ENCODE data around the gene ROBO1.

The ROBO1 gene

DNA sequence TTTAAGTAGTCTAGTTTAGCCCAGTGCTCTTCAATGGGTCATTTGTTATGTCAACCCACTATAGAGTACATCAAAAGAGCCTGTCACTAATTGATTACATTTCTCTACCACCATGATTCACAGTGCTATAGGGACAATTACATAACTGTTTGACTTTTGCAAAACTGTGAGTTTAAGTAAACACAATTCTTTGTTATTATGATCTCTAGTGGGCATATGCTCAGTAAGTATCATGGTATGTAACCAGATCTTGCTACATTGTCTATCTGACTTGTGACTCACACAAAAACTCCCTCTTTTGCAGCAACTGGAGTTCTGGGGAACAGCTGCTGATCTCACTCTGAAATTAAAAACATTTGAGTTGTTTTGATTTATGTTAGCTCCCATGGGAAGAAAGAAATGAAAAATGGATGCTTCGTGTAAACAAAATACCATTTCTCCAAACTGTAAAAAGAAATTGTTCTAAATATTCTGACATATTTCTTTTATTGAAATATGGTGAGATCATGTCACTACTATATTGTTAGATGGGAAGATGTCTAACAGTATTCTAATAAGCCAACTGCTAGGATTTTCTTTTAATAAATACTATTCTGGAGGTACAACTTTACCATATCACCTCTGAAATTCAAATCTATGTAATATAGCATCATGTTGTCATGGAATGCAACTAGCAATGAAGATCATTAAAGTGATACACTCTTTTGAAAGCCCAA lies 470.4 kb downstream of the ROBO1 start:
- no peak for DNase-seq

DNA sequence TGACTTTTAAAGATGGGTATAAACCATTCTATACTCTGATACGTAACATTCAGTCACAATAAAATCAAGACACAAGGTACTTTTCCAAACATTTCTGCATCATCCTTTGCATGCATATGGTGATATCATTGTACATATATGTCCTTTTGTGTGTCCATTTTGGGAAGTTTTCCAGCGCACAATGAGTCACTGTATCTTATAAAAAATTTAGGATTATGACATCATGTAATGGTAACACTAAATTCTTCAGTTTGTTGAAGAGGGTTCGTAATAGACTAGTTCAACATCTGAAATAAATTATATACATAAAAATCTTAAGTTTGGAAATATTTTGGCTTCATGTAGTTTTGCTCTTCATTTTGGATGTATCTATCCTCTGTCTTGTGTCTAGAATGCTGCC lies 480.9 kb downstream of the ROBO1 start:
- no peak for DNase-seq

- no peak for DNase-seq
These were observed 481.9 kb downstream of the ROBO1 start for GRCh38 chr3:79285871-79286270.

- DNase-seq = no peak
These were observed 482.4 kb downstream of the ROBO1 start for GRCh38 chr3:79285380-79285779.

DNA sequence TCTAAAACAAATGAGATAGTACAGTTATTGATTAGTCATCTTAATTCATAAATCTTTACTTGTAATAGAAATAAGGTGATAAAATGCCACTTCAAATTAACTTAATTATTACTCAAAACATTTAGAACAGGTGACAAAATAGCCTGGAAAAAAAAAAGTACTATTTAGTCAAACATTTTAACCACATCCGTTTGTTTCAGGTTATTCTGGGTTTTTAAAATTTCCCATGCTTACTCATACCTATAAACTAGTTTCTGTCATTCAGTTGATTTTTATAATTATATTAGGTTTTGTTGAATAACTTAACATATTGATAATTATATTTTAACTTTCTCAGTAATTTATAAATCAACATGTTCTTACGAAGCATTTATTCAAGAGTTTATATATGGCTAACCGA lies 483.0 kb downstream of the ROBO1 start:
- no peak for DNase-seq

GRCh38 chr3:79278681-79279080 lies 489.1 kb downstream of the ROBO1 start:
- DNase-seq = no peak

DNA sequence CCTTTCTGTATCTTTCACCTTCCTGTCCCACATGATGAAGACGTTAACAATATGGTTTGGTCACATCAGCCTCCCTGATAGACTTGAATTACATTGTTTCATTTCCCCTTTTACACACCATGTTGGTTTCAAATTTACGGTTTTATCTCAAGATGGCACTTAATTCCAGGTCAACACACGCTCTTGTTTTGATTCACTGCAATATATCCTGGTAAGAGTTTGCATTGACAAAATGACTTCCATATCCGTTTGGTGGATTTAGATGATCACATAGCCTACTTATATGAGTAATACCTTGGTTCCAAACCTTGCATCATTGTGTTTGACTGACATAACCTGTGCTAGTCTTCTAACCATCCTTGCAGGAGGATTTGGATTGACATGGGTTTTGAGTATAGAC lies 499.4 kb downstream of the ROBO1 start:
- no peak for DNase-seq

GRCh38 chr3:79264892-79265291 lies 502.9 kb downstream of the ROBO1 start:
- no peak for DNase-seq

DNA sequence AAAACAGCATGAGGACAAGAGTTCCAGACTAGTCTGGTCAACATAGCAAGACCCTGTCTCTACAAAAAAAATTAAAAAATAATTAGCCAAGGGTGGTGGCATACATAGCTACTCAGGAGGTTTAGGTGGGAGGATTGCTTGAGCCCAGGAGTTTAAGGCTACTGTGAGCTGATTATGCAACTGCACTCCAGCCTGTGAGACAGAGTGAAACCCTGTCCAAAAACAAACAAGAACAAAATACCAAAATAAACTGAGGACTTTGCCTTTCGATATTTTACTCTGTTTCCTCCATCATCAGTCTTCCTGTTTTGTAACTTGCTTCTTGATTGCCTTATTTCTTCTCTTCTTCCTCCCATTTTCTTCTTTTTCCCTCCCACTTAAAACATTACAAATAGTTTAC lies 504.4 kb downstream of the ROBO1 start:
- DNase-seq = no peak

DNA sequence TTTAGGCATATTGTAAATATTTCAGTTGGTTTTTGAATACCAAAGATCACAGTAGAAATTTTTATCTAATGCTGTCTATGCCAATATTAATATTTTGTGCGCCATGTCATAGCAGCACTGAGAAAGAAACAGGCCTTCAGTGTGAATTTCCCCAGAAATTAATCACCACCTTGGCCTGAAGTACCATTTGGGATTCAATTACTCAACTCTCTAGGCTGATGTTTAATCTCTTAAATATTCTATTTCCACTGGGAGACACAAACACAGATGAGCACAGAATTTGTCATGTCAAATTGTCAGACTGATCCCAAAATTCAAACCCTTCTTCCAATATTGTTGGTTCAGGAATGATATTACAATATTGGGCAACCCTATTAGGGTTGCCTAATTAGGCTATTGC lies 509.3 kb downstream of the ROBO1 start:
- DNase-seq = no peak

- DNase-seq = no peak
These were observed 510.0 kb downstream of the ROBO1 start for GRCh38 chr3:79257791-79258190.

- DNase-seq = peak; percentile 39 to 54
These were observed 512.1 kb downstream of the ROBO1 start for GRCh38 chr3:79255702-79256101.

DNA sequence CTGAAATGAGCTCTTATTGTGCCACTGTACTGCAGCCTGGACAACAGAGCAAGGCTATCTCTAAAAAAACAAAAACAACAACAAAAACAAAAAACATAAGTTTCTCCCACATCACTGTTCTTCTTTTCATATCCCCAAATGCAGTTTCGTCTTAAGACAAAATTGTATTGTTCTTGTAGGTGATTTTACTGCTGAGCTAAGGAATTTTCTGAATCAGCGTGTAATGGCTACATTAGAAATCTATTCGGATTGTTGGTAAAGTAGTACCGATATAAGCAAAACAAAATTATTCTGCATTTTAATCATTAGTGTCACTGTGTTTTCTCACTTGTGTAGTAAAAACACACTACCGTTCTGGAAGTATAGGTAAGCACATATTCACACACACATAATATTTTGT lies 512.5 kb downstream of the ROBO1 start:
- DNase-seq = no peak

DNA sequence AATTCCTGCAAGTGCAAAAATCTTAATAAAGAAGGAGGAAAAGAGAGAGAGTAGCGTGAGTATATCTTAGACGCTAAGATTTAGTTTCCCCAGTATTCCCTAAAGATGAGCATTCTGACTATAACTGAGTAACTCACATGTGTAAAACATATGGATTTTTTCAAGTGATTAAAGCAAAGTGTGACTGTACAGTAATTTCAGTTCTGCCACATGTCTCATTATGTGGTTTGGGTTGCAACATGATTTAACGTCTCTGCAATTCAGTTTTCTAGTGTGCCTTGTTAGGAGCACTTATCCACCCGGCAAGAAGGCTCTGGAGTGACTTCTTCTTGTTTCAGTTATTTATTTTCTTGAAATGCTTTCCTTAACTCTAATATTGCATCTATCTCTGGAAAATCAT lies 514.1 kb downstream of the ROBO1 start:
- peak; percentile 30 to 45 for DNase-seq

GRCh38 chr3:79253271-79253670 lies 514.5 kb downstream of the ROBO1 start:
- no peak for DNase-seq

DNA sequence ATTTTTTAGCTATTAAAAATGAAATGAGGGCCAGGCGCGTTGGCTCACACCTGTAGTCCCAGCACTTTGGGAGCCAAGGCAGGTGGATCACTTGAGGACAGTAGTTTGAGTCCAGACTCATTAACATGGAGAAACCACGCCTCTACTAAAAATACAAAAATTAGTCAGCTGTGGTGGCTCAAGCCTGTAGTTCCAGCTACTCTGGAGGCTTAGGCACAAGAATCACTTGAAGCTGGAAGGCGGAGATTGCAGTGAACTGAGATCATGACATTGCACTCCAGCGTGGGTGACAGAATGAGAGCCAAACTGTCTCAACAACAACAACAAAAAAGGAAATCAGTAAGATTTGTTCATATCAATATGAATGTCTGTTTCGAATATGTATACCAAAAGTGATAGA lies 517.1 kb downstream of the ROBO1 start:
- DNase-seq = no peak

GRCh38 chr3:79249701-79250100 lies 518.1 kb downstream of the ROBO1 start:
- DNase-seq = no peak

DNA sequence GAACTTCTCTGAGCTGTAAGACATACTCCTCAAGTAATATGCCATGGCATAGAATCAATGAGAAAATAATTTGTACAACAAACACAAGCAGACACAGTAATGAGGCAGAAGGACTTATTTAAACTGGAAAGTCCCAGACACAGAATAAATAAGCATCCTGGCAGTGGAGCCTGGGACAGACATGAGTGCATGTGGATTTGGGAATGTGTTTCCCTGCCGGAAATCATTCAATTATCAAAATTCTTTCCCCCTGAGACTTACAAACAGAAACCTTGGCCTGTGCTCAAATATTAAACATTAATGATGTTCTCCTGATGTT lies 520.1 kb downstream of the ROBO1 start:
- DNase-seq = no peak

GRCh38 chr3:79246875-79247724 lies 520.7 kb downstream of the ROBO1 start:
- DNase-seq = no peak

GRCh38 chr3:79245284-79246138 lies 522.3 kb downstream of the ROBO1 start:
- no peak for DNase-seq

DNA sequence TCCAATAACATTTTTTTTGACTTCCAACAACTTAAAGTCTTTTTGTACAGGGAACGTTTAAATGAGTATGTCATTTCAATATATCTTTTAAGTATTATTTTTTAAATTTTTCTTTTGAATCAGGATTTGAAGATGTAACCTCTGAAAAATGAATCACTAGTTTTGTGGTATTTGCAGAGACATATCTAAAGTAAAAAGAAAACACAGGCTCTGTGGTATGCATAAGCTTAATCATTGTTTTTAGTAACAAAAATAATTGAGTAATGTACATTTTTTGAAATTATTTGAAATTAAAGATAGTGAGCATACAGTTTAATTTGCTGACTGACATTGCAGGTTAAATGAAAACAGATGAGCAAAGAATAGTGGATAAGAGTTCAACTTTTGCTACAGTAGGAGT lies 531.3 kb downstream of the ROBO1 start:
- no peak for DNase-seq

- DNase-seq = no peak
These were observed 534.3 kb downstream of the ROBO1 start for GRCh38 chr3:79233431-79234060.

GRCh38 chr3:79230266-79230665 lies 537.5 kb downstream of the ROBO1 start:
- DNase-seq = no peak
